Measurements from ENCODE around the gene TMEM220.

Gene TMEM220

DNA sequence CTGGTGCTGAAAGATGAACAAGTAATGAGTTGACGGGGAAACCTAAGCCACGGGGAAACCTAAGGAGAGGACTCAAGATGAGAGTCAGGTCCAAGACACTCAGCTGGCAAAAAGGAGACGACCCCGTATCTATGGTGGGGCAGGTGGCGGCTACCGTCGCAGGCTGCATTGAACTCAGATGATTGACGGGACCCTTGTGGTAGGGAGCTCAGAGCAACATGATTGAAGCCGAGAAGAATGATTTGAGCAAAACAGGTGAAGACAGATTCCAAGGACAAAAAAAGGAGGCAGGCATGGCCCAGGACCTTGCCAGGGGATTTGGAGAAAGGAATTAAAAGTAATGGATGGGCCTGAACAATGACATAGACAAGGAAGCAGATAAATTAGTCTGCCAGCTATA, 65.3 kb downstream of the TMEM220 start:
- DNase-seq (ENCODE audit: low read depth in 2 of 2): no peak
